ENCODE measurements around the gene ELSPBP1.

Gene ELSPBP1

GRCh38 chr19:48029431-48029830 lies 35.0 kb downstream of the ELSPBP1 start:
- TF ChIP-seq GATA3 (IDR thresholded peaks at IDR 0.05; ENCODE audit: low read depth, low read length) (no peak), GATA2 (IDR thresholded peaks at IDR 0.05; ENCODE audit: low read depth, low read length) (no peak)

- no peak for TF ChIP-seq GATA2 (IDR thresholded peaks at IDR 0.05; ENCODE audit: low read depth, low read length)
- no peak for TF ChIP-seq GATA3 (IDR thresholded peaks at IDR 0.05; ENCODE audit: low read depth, low read length)
Observed at GRCh38 chr19:48030073-48030472, 35.6 kb downstream of the ELSPBP1 start.

GRCh38 chr19:48033604-48034003 lies 39.2 kb downstream of the ELSPBP1 start:
- TF ChIP-seq GATA2 (IDR thresholded peaks at IDR 0.05; ENCODE audit: low read depth, low read length) = no peak
- TF ChIP-seq GATA3 (IDR thresholded peaks at IDR 0.05; ENCODE audit: low read depth, low read length) = no peak

GRCh38 chr19:48036765-48037164 lies 42.3 kb downstream of the ELSPBP1 start:
- TF ChIP-seq GATA2 (IDR thresholded peaks at IDR 0.05; ENCODE audit: low read depth, low read length) (no peak), GATA3 (IDR thresholded peaks at IDR 0.05; ENCODE audit: low read depth, low read length) (no peak)

GRCh38 chr19:48041877-48042580 lies 47.6 kb downstream of the ELSPBP1 start:
- TF ChIP-seq GATA3 (IDR thresholded peaks at IDR 0.05; ENCODE audit: low read depth, low read length) (no peak), GATA2 (IDR thresholded peaks at IDR 0.05; ENCODE audit: low read depth, low read length) (no peak)

GRCh38 chr19:48043675-48044258 lies 49.3 kb downstream of the ELSPBP1 start, which contains the start of gene CABP5:
Gene CABP5 (minus strand): TSS chr19:48044079. CDS start chr19:48043922, 157 bp downstream.
- TF ChIP-seq GATA3 (IDR thresholded peaks at IDR 0.05; ENCODE audit: low read depth, low read length) (no peak), GATA2 (IDR thresholded peaks at IDR 0.05; ENCODE audit: low read depth, low read length) (no peak)

- TF ChIP-seq GATA3 (IDR thresholded peaks at IDR 0.05; ENCODE audit: low read depth, low read length) (no peak), GATA2 (IDR thresholded peaks at IDR 0.05; ENCODE audit: low read depth, low read length) (no peak)
Observed at GRCh38 chr19:48044561-48044960, 50.1 kb downstream of the ELSPBP1 start.

- TF ChIP-seq GATA2 (IDR thresholded peaks at IDR 0.05; ENCODE audit: low read depth, low read length) (no peak), GATA3 (IDR thresholded peaks at IDR 0.05; ENCODE audit: low read depth, low read length) (no peak)
Observed at GRCh38 chr19:48051335-48052033, 57.1 kb downstream of the ELSPBP1 start.

GRCh38 chr19:48053076-48053475 lies 58.6 kb downstream of the ELSPBP1 start:
- TF ChIP-seq GATA2 (IDR thresholded peaks at IDR 0.05; ENCODE audit: low read depth, low read length) = no peak
- no peak for TF ChIP-seq GATA3 (IDR thresholded peaks at IDR 0.05; ENCODE audit: low read depth, low read length)

GRCh38 chr19:48053856-48054255 lies 59.4 kb downstream of the ELSPBP1 start:
- TF ChIP-seq GATA2 (IDR thresholded peaks at IDR 0.05; ENCODE audit: low read depth, low read length) (no peak), GATA3 (IDR thresholded peaks at IDR 0.05; ENCODE audit: low read depth, low read length) (no peak)

GRCh38 chr19:48059331-48059730 lies 64.9 kb downstream of the ELSPBP1 start:
- no peak for TF ChIP-seq GATA2 (IDR thresholded peaks at IDR 0.05; ENCODE audit: low read depth, low read length)

GRCh38 chr19:48060381-48060780 lies 65.9 kb downstream of the ELSPBP1 start:
- no peak for TF ChIP-seq GATA2 (IDR thresholded peaks at IDR 0.05; ENCODE audit: low read depth, low read length)
- no peak for TF ChIP-seq GATA3 (IDR thresholded peaks at IDR 0.05; ENCODE audit: low read depth, low read length)

GRCh38 chr19:48061401-48062344 lies 67.2 kb downstream of the ELSPBP1 start:
- no peak for TF ChIP-seq GATA2 (IDR thresholded peaks at IDR 0.05; ENCODE audit: low read depth, low read length)
- TF ChIP-seq GATA3 (IDR thresholded peaks at IDR 0.05; ENCODE audit: low read depth, low read length) = no peak

- no peak for TF ChIP-seq GATA2 (IDR thresholded peaks at IDR 0.05; ENCODE audit: low read depth, low read length)
- no peak for TF ChIP-seq GATA3 (IDR thresholded peaks at IDR 0.05; ENCODE audit: low read depth, low read length)
Observed at GRCh38 chr19:48064509-48064908, 70.1 kb downstream of the ELSPBP1 start.
